Endodermal cell (in vitro differentiated cells): ENCODE results near the gene SEC24D. TPM values are rescaled to one million over a fixed set of nuclear protein-coding genes. Genes with fewer than 3 reads are reported as not detected.

Experiments used
- DNase-seq: peaks from one replicate; pipeline ENCODE4 v3.0.0-alpha.2; 2017
- H3K27ac ChIP-seq: 2 replicates; pipeline ENCODE4 v1.5.1; 2013; ENCODE audit warnings: mild to moderate bottlenecking, low read depth, low read length, moderate library complexity
- H3K27me3 ChIP-seq: 2 replicates; pipeline ENCODE4 v1.6.1; 2013; ENCODE audit warnings: mild to moderate bottlenecking, low read length, moderate library complexity; ENCODE audit not compliant: insufficient read depth, control insufficient read depth, poor library complexity, severe bottlenecking
- H3K36me3 ChIP-seq: 2 replicates; pipeline ENCODE4 v1.7.0; 2013; ENCODE audit warnings: mild to moderate bottlenecking, low read length, moderate library complexity; ENCODE audit not compliant: control insufficient read depth, insufficient read depth
- H3K4me1 ChIP-seq: one replicate; pipeline ENCODE4 v1.7.0; 2013; ENCODE audit warnings: low read length; ENCODE audit not compliant: control insufficient read depth, insufficient read depth
- H3K4me3 ChIP-seq: 2 replicates; pipeline ENCODE4 v1.5.1; 2013; ENCODE audit warnings: mild to moderate bottlenecking, low read length, moderate library complexity
- H3K9ac ChIP-seq: 2 replicates; pipeline ENCODE4 v1.6.1; 2013; ENCODE audit warnings: mild to moderate bottlenecking, low read length, moderate library complexity; ENCODE audit not compliant: poor library complexity, severe bottlenecking; ENCODE audit errors: extremely low read depth
- H3K9me3 ChIP-seq: 2 replicates; pipeline ENCODE4 v1.6.1; 2013; ENCODE audit warnings: mild to moderate bottlenecking, low read length, moderate library complexity; ENCODE audit not compliant: control insufficient read depth
- H3K27ac Mint-ChIP-seq: 2 replicates; pipeline ENCODE4 v1.8.0; 2020; ENCODE audit warnings: mixed read lengths
- H3K27me3 Mint-ChIP-seq: 2 replicates; pipeline ENCODE4 v1.8.0; 2021; ENCODE audit warnings: mild to moderate bottlenecking, mixed read lengths; ENCODE audit not compliant: insufficient read depth
- H3K36me3 Mint-ChIP-seq: 2 replicates; pipeline ENCODE4 v1.8.0; 2020; ENCODE audit warnings: low read depth, mixed read lengths
- H3K4me1 Mint-ChIP-seq: 2 replicates; pipeline ENCODE4 v1.8.0; 2020; ENCODE audit warnings: mixed read lengths
- H3K4me3 Mint-ChIP-seq: 2 replicates; pipeline ENCODE4 v1.8.0; 2020; ENCODE audit warnings: mild to moderate bottlenecking, moderate library complexity, mixed read lengths
- H3K9me3 Mint-ChIP-seq: 2 replicates; pipeline ENCODE4 v1.8.0; 2020; ENCODE audit warnings: mild to moderate bottlenecking, mixed read lengths
- CTCF ChIP-seq: fragments of 200-600 bp; sonication (generic); conservative IDR thresholded peaks from 2 replicates; pipeline ENCODE4 v1.5.0; 2021; ENCODE audit warnings: antibody characterized with exemption, mild to moderate bottlenecking
- WGBS, 2 experiments: methylation state at CpG; one replicate each; pipeline versions ENCODE4 v1.1.5 to v1.1.7; 2013; ENCODE audit warnings: missing lambda C conversion rate in 2 of 2, mixed read lengths in 1 of 2; ENCODE audit not compliant: insufficient coverage in 1 of 2, insufficient read length in 1 of 2; 5-methylcytosine and 5-hydroxymethylcytosine counted together
- long read RNA-seq, 4 experiments: library from polyadenylated mRNA in 2 of 4; library from RNA in 1 of 4; library from capped mRNA in 1 of 4; stranded (forward) in 3 of 4; unstranded in 1 of 4; transcript quantifications; one replicate each; pipeline ENCODE4 v2.0.0, GENCODE V29; 2020 to 2021; ENCODE audit warnings: inconsistent platforms in 1 of 4
- polyA plus RNA-seq, 2 experiments: library from polyadenylated mRNA; stranded (reverse); fragments of 50-300 nt; gene quantifications; one replicate each; pipeline ENCODE4 v1.2.3, GENCODE V29; 2013
- total RNA-seq, 2 donors: library from RNA; stranded (reverse); fragmentation: NEBNext Ultra II Directional in 1 of 2; extraction: Animal tissue kit (Norgen Biotek cat#: 25700) in 1 of 2; gene quantifications; 2 replicates in 1 of 2; 3 replicates in 1 of 2; pipeline ENCODE4 v1.2.1, GENCODE V29; 2021

SEC24D gene
- 10 to 100 TPM; 40.4 to 42.8 TPM for total RNA-seq
- 23.5 TPM for polyA plus RNA-seq (2013, experiment 1 of 2)
- polyA plus RNA-seq (2013, experiment 2 of 2): 25.5 TPM
- long read RNA-seq, experiment 1, partial matches to known transcripts: 3 of 10 reads
- long read RNA-seq, experiment 1, other reads (novel, unspliced or antisense): 7 of 10 reads
- long read RNA-seq, experiment 2, full-length matches to known transcripts: 57 of 76 reads
- long read RNA-seq, experiment 2, partial matches to known transcripts: 6 of 76 reads
- long read RNA-seq, experiment 2, other reads (novel, unspliced or antisense): 13 of 76 reads
- long read RNA-seq, experiment 3, full-length matches to known transcripts: 56 of 84 reads
- long read RNA-seq, experiment 3, partial matches to known transcripts: 11 of 84 reads
- long read RNA-seq, experiment 3, other reads (novel, unspliced or antisense): 17 of 84 reads
- long read RNA-seq, experiment 4, partial matches to known transcripts: 4 of 4 reads
- long read RNA-seq, experiment 4, other reads (novel, unspliced or antisense): 0 of 4 reads

GRCh38 chr4:118835571-118836300 is at the start of gene SEC24D:
Gene SEC24D, minus strand, starts transcription at chr4:118836126. Its CDS starts 2,430 bp downstream, at chr4:118833696.
- Histone ChIP-seq H3K36me3 (peaks cover 29% of the 10 kb centered on the region), H3K4me3 (peak within 1 kb of the TSS; percentile 94), H3K27me3 (no peaks in the 10 kb centered on the region), H3K9ac (peak within 1 kb of the TSS; percentile 95), H3K4me1 (no peaks in the 10 kb centered on the region), H3K27ac (peak within 1 kb of the TSS; percentile 50), H3K9me3 (no peaks in the 10 kb centered on the region)
- peaks cover 6% of the 10 kb centered on the region for H3K4me1 Mint-ChIP-seq
- no peaks in the 10 kb centered on the region for H3K27me3 Mint-ChIP-seq
- no peaks in the 10 kb centered on the region for H3K9me3 Mint-ChIP-seq
- H3K4me3 Mint-ChIP-seq: peak within 1 kb of the TSS; percentile 82
- H3K36me3 Mint-ChIP-seq: peaks cover 20% of the 10 kb centered on the region
- no peak for TF ChIP-seq CTCF
- H3K27ac Mint-ChIP-seq: peak within 1 kb of the TSS; percentile 93
- DNase-seq: peak; percentile 96
- 0% methylated on average over 15 to 69 of the region's 69 CpGs for WGBS, 2 experiments

- Mint-ChIP-seq H3K4me1 (peaks cover 7% of the 10 kb centered on the region), H3K9me3 (no peaks in the 10 kb centered on the region), H3K27me3 (peaks cover 16% of the 10 kb centered on the region), H3K4me3 (no peak overlapping the region), H3K36me3 (no peaks in the 10 kb centered on the region), H3K27ac (no peak overlapping the region)
- Histone ChIP-seq H3K9ac (no peak overlapping the region), H3K4me3 (no peak overlapping the region), H3K9me3 (no peaks in the 10 kb centered on the region), H3K36me3 (no peaks in the 10 kb centered on the region), H3K4me1 (no peaks in the 10 kb centered on the region), H3K27ac (no peak overlapping the region), H3K27me3 (peaks cover 18% of the 10 kb centered on the region)
- DNase-seq: no peak
- TF ChIP-seq CTCF: no peak
- 78 to 86% methylated on average over 1 to 3 of the region's 3 CpGs for WGBS, 2 experiments
Observed at GRCh38 chr4:118884716-118885115, 48.8 kb upstream of the SEC24D start.

- no peak for DNase-seq
- whole genome bisulfite sequencing, 2 experiments: 81 to 100% methylated on average over 1 of the region's 1 CpG
- peak; percentile 55 for TF ChIP-seq CTCF
- Mint-ChIP-seq H3K27me3 (peaks cover 10% of the 10 kb centered on the region), H3K4me3 (no peak overlapping the region), H3K9me3 (no peaks in the 10 kb centered on the region), H3K36me3 (no peaks in the 10 kb centered on the region), H3K27ac (no peak overlapping the region), H3K4me1 (peaks cover 2% of the 10 kb centered on the region)
- H3K36me3 ChIP-seq: no peaks in the 10 kb centered on the region
- peaks cover 10% of the 10 kb centered on the region for H3K27me3 ChIP-seq
- no peaks in the 10 kb centered on the region for H3K9me3 ChIP-seq
- no peak overlapping the region for H3K4me3 ChIP-seq
- no peak overlapping the region for H3K27ac ChIP-seq
- H3K4me1 ChIP-seq: no peaks in the 10 kb centered on the region
- no peak overlapping the region for H3K9ac ChIP-seq
Observed at GRCh38 chr4:118883861-118884260, 47.9 kb upstream of the SEC24D start.
